IMR-90 (cell line): ENCODE results near the gene NRXN2. TPM values are rescaled to one million over a fixed set of nuclear protein-coding genes. Genes with fewer than 3 reads are reported as not detected.
"Not testable (repeated sequence)": the region's sequence is repeated elsewhere in the genome, so short reads cannot be mapped to it uniquely, and the experiment has no call there.

Source experiments
- ATAC-seq: fragments of 200-7000 bp; cut with Tn5 transposase; 2 replicates; pipeline ENCODE4 v1.9.1; 2020; ENCODE audit warnings: low read depth, mild to moderate bottlenecking, moderate library complexity
- BruUV-seq: library from RNA; stranded (reverse); fragments of 400-500 nt; replicated peaks from 2 replicates; lab custom pipeline; 2021; lab: Mats Ljungman, UMichigan
- CTCF ChIA-PET: fragments of 300-600 bp; formaldehyde crosslinking; extraction: SDS; loops from one replicate; lab custom pipeline; 2021; ENCODE audit warnings: antibody characterized with exemption; lab: Yijun Ruan, JAX
- POLR2A ChIA-PET: fragments of 300-600 bp; sonication (Branson Sonifier 250); formaldehyde crosslinking; loops from one replicate; lab custom pipeline; 2022; ENCODE audit warnings: antibody characterized with exemption; ENCODE audit not compliant: unreplicated experiment; lab: Charles Lee
- DNase-seq: peaks from one replicate; pipeline ENCODE4 v3.0.0; 2013
- H2AFZ ChIP-seq: replicated peaks from 2 replicates; pipeline ENCODE3; 2013; ENCODE audit warnings: low read length, mild to moderate bottlenecking; ENCODE audit not compliant: poor library complexity
- H2AK5ac ChIP-seq: 2 replicates; pipeline ENCODE4 v1.6.1; 2013; ENCODE audit warnings: low read depth, low read length, inconsistent platforms
- H2AK9ac ChIP-seq: replicated peaks from 2 replicates; pipeline ENCODE3; 2013; ENCODE audit warnings: mild to moderate bottlenecking, low read depth, low read length, moderate library complexity; ENCODE audit not compliant: poor library complexity
- H2BK120ac ChIP-seq: 2 replicates; pipeline ENCODE4 v1.6.1; 2013; ENCODE audit warnings: low read depth, low read length, inconsistent platforms
- H2BK15ac ChIP-seq: 3 replicates; pipeline ENCODE4 v1.6.1; 2013; ENCODE audit warnings: low read depth, low read length, inconsistent platforms
- H2BK20ac ChIP-seq: 2 replicates; pipeline ENCODE4 v1.6.1; 2013; ENCODE audit warnings: low read depth, mild to moderate bottlenecking, inconsistent platforms, low read length, moderate library complexity
- H2BK5ac ChIP-seq: 2 replicates; pipeline ENCODE4 v1.6.1; 2013; ENCODE audit warnings: mild to moderate bottlenecking, low read depth, low read length, inconsistent platforms; ENCODE audit not compliant: poor library complexity, severe bottlenecking
- H3K14ac ChIP-seq: replicated peaks from 2 replicates; pipeline ENCODE4 v1.6.1; 2013; ENCODE audit warnings: low read depth, low read length, inconsistent platforms
- H3K18ac ChIP-seq: 2 replicates; pipeline ENCODE4 v1.6.1; 2013; ENCODE audit warnings: low read depth, low read length, control low read depth
- H3K23ac ChIP-seq: 2 replicates; pipeline ENCODE4 v1.6.1; 2013; ENCODE audit warnings: low read depth, low read length, inconsistent platforms
- H3K27ac ChIP-seq: 2 replicates; pipeline ENCODE4 v1.5.1; 2013; ENCODE audit warnings: mild to moderate bottlenecking, control low read depth, low read length; ENCODE audit not compliant: insufficient read depth
- H3K27me3 ChIP-seq: 2 replicates; pipeline ENCODE4 v1.6.1; 2013; ENCODE audit warnings: low read length; ENCODE audit not compliant: control insufficient read depth, insufficient read depth
- H3K36me3 ChIP-seq: 2 replicates; pipeline ENCODE4 v1.6.1; 2013; ENCODE audit warnings: low read length, mixed read lengths; ENCODE audit not compliant: control insufficient read depth, insufficient read depth
- H3K4ac ChIP-seq: 2 replicates; pipeline ENCODE4 v1.6.1; 2013; ENCODE audit warnings: low read depth, low read length, inconsistent platforms
- H3K4me1 ChIP-seq: 2 replicates; pipeline ENCODE4 v1.6.1; 2013; ENCODE audit warnings: low read length, mixed read lengths; ENCODE audit not compliant: control insufficient read depth, insufficient read depth
- H3K4me2 ChIP-seq: 2 replicates; pipeline ENCODE4 v1.6.1; 2013; ENCODE audit warnings: low read depth, mild to moderate bottlenecking, control low read depth, low read length, moderate library complexity
- H3K4me3 ChIP-seq: 2 replicates; pipeline ENCODE4 v1.5.1; 2013; ENCODE audit warnings: low read depth, mild to moderate bottlenecking, control low read depth, low read length, moderate library complexity; ENCODE audit not compliant: insufficient read depth
- H3K56ac ChIP-seq: 2 replicates; pipeline ENCODE4 v1.6.1; 2013; ENCODE audit warnings: low read length, inconsistent platforms; ENCODE audit not compliant: insufficient read depth; ENCODE audit errors: extremely low read depth
- H3K79me1 ChIP-seq, 2 experiments: 2 replicates each; pipeline ENCODE4 v1.6.1; 2013; ENCODE audit warnings: low read length in 2 of 2, inconsistent platforms in 1 of 2, low read depth in 1 of 2
- H3K9ac ChIP-seq: 2 replicates; pipeline ENCODE4 v1.6.1; 2013; ENCODE audit warnings: low read depth, low read length, control low read depth
- H3K9me1 ChIP-seq: 2 replicates; pipeline ENCODE4 v1.6.1; 2013; ENCODE audit warnings: low read length, inconsistent platforms; ENCODE audit not compliant: insufficient read depth
- H3K9me3 ChIP-seq: 2 replicates; pipeline ENCODE4 v1.6.1; 2013; ENCODE audit warnings: low read length; ENCODE audit not compliant: control insufficient read depth, insufficient read depth
- H4K20me1 ChIP-seq: 2 replicates; pipeline ENCODE4 v1.6.1; 2013; ENCODE audit warnings: low read length, inconsistent platforms; ENCODE audit not compliant: insufficient read depth
- H4K5ac ChIP-seq: 2 replicates; pipeline ENCODE4 v1.6.1; 2013; ENCODE audit warnings: mild to moderate bottlenecking, low read depth, low read length, control low read depth
- H4K8ac ChIP-seq, 2 experiments: 2 replicates each; pipeline ENCODE4 v1.6.1; 2013; ENCODE audit warnings: low read depth in 2 of 2, low read length in 2 of 2, control low read depth in 1 of 2, inconsistent platforms in 1 of 2
- H4K91ac ChIP-seq: 2 replicates; pipeline ENCODE4 v1.6.1; 2013; ENCODE audit warnings: low read depth, low read length, inconsistent platforms; ENCODE audit not compliant: insufficient read depth
- CHD1 ChIP-seq: IDR thresholded peaks from 2 replicates; pipeline ENCODE4 v1.6.1; 2012; ENCODE audit warnings: low read depth, low read length, improper control_type of control experiment
- FOS ChIP-seq: fragments of 150-350 bp; IDR thresholded peaks from 2 replicates; pipeline ENCODE4 v1.6.1; 2016; ENCODE audit warnings: low read depth, low read length
- MAZ ChIP-seq: IDR thresholded peaks from 2 replicates; pipeline ENCODE4 v1.6.1; 2012; ENCODE audit warnings: low read depth, mild to moderate bottlenecking, low read length, improper control_type of control experiment, moderate library complexity, borderline replicate concordance
- MXI1 ChIP-seq: IDR thresholded peaks from 2 replicates; pipeline ENCODE4 v1.6.1; 2012; ENCODE audit warnings: low read depth, mild to moderate bottlenecking, low read length, moderate library complexity, borderline replicate concordance
- NFE2L2 ChIP-seq: fragments of 150-350 bp; IDR thresholded peaks from 2 replicates; pipeline ENCODE4 v1.6.1; 2016; ENCODE audit warnings: low read depth, mild to moderate bottlenecking, low read length
- POLR2A ChIP-seq: IDR thresholded peaks from 2 replicates; pipeline ENCODE4 v1.6.1; 2012; ENCODE audit warnings: mild to moderate bottlenecking, low read depth, low read length
- RAD21 ChIP-seq: IDR thresholded peaks from 2 replicates; pipeline ENCODE4 v1.6.1; 2012; ENCODE audit warnings: low read length, improper control_type of control experiment
- WGBS, 2 experiments: methylation state at CpG; one replicate each; pipeline versions ENCODE4 v1.1.5 to v1.1.7; 2013; ENCODE audit warnings: missing lambda C conversion rate in 2 of 2; ENCODE audit not compliant: insufficient read length in 1 of 2; ENCODE audit errors: extremely low coverage in 2 of 2; 5-methylcytosine and 5-hydroxymethylcytosine counted together
- dilution Hi-C: fragments of 300-500 bp; cut with HindIII; formaldehyde crosslinking; loops from one replicate; pipeline ENCODE4 v1.14.3; 2018; ENCODE audit warnings: low sequenced_read_pairs; ENCODE audit not compliant: unreplicated experiment
- in situ Hi-C: fragments of 300-500 bp; cut with MboI; formaldehyde crosslinking; loops from 3 replicates; pipeline ENCODE4 v1.14.3; 2019; ENCODE audit warnings: low sequenced_read_pairs, inconsistent platforms, mixed read lengths
- intact Hi-C: fragments of 100-400 bp; cut with micrococcal nuclease; formaldehyde crosslinking; loops from 2 replicates; pipeline ENCODE4 v1.10.0; 2022
- polyA plus RNA-seq, 3 experiments: library from polyadenylated mRNA; depleted of rRNA; stranded (reverse); fragments of >200 nt; gene quantifications; 2 replicates each; pipeline ENCODE4 v1.2.3, GENCODE V29; 2012; ENCODE audit warnings: low replicate concordance in 1 of 3
- total RNA-seq: library from RNA; depleted of rRNA; stranded (reverse); fragments of >200 nt; gene quantifications from 2 replicates; pipeline ENCODE4 v1.2.3, GENCODE V29; 2012
- TF ChIP-seq, protein P1 (sequence below): fragments of 150-350 bp; IDR thresholded peaks from 2 replicates; pipeline ENCODE4 v1.6.1; 2016; ENCODE audit warnings: low read depth, mild to moderate bottlenecking, low read length, moderate library complexity, borderline replicate concordance

NRXN2 gene
- total and polyA plus RNA-seq, 2 of the 4 experiments (the other 2 are of a cell fraction) = 0.18 to 0.22 TPM

DNA sequence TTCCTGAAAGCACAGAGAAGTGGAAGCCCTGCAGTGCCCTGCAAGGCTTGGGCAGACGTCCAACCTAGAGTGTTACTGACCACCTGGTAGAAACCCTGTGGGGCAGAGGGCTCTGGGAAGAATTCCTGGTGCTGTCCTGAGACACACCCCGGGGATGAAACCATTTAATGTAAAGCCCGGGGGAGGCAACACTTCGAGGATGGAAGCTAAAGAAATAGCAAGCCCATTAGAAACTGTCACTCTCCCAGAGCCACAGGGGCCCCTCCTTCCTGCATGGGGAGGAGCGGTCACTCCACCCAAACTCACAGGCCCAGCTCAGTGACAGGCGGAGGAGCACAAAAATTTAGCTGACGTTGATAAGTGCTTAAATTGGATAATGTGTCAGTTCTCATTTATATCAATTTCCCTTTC, 57.6 kb downstream of the NRXN2 start:
- H3K56ac ChIP-seq = no peak overlapping the region

DNA sequence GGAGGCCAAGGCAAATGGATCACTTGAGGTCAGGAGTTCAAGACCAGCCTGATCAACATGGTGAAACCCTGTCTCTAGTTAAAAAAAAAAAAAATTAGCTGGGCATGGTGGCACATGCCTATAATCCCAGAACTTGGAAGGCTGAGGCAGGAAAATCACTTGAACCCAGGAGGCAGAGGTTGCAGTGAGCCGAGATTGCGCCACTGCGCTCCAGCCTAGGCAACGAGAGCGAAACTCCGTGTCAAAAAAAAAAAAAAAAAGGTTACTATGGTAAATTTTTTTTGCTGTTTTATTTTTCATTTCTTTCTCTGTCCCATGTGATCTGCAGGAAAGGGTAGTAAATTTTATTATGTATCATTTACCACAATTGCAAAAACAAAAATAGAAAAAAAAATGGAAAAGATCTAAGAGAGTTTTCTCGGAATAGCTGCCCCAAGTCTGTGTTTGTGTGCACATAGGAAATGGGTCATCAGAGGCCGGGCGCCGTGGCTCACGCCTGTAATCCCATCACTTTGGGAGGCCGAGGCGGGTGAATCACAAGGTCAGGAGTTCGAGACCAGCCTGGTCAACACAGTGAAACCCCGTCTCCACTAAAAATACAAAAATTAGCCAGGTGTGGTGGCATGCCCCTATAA, 58.6 kb downstream of the NRXN2 start:
- H2AK5ac ChIP-seq, intact Hi-C loops, H3K56ac ChIP-seq, DNase-seq, H3K9ac ChIP-seq, H4K5ac ChIP-seq, H2BK120ac ChIP-seq, H3K4me2 ChIP-seq, H3K4me3 ChIP-seq, H4K91ac ChIP-seq, H2BK15ac ChIP-seq, H2AFZ ChIP-seq, H3K36me3 ChIP-seq, POLR2A ChIA-PET, H3K23ac ChIP-seq, ATAC-seq, H4K20me1 ChIP-seq, BruUV-seq, H3K18ac ChIP-seq, H2BK20ac ChIP-seq, H3K9me3 ChIP-seq, H2BK5ac ChIP-seq, H3K79me1 ChIP-seq, CTCF ChIA-PET, H3K27ac ChIP-seq, H4K8ac ChIP-seq, H3K4me1 ChIP-seq, dilution Hi-C loops, H2AK9ac ChIP-seq, H3K14ac ChIP-seq, in situ Hi-C loops, H3K4ac ChIP-seq: not testable (repeated sequence)
- H3K27me3 ChIP-seq = peaks cover 24% of the 10 kb centered on the region
- peaks cover 11% of the 10 kb centered on the region for H3K9me1 ChIP-seq
- no CpG with 5 or more reads among the region's 15 CpGs for WGBS, 2 experiments

More for the DNA sequence above, 57.6 kb downstream of the NRXN2 start:
- TF ChIP-seq, protein P1, sequence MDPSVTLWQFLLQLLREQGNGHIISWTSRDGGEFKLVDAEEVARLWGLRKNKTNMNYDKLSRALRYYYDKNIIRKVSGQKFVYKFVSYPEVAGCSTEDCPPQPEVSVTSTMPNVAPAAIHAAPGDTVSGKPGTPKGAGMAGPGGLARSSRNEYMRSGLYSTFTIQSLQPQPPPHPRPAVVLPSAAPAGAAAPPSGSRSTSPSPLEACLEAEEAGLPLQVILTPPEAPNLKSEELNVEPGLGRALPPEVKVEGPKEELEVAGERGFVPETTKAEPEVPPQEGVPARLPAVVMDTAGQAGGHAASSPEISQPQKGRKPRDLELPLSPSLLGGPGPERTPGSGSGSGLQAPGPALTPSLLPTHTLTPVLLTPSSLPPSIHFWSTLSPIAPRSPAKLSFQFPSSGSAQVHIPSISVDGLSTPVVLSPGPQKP = no peak
- no peak for TF ChIP-seq POLR2A
- TF ChIP-seq CHD1 = no peak
- no peak for TF ChIP-seq MXI1
- no peak for TF ChIP-seq NFE2L2
- TF ChIP-seq MAZ = no peak
- no peak for TF ChIP-seq FOS
- TF ChIP-seq RAD21 = no peak
- no peak overlapping the region for H2AFZ ChIP-seq
- H3K9me3 ChIP-seq = no peaks in the 10 kb centered on the region
- no peak overlapping the region for H4K5ac ChIP-seq
- H3K4me3 ChIP-seq = no peak overlapping the region
- H3K4me1 ChIP-seq = 0 out of 2 replicates have a peak, but pooled peaks cover 4% of the 10 kb centered on the region
- no TSS peak for BruUV-seq
- no peak overlapping the region for H3K18ac ChIP-seq
- H3K14ac ChIP-seq = no peak overlapping the region
- no peaks in the 10 kb centered on the region for H3K79me1 ChIP-seq
- H3K36me3 ChIP-seq = no peaks in the 10 kb centered on the region
- no peak overlapping the region for H3K4me2 ChIP-seq
- CTCF ChIA-PET = no interaction called here
- H2BK15ac ChIP-seq = no peak overlapping the region
- no peak overlapping the region for H4K8ac ChIP-seq
- H3K27ac ChIP-seq = no peak overlapping the region
- POLR2A ChIA-PET = no interaction called here
- peaks cover 2% of the 10 kb centered on the region for H3K9me1 ChIP-seq
- dilution Hi-C loops = no loop called here
- in situ Hi-C loops = no loop called here
- intact Hi-C loops = no loop called here
- no peak overlapping the region for H3K23ac ChIP-seq
- WGBS, 2 experiments = 0% methylated on average over 1 of the region's 7 CpGs; no CpG with 5 or more reads in 1 of the 2 experiments
- H2BK120ac ChIP-seq = no peak overlapping the region
- no peaks in the 10 kb centered on the region for H4K20me1 ChIP-seq
- H4K91ac ChIP-seq = no peak overlapping the region
- no peak overlapping the region for H2AK5ac ChIP-seq
- DNase-seq (no peak), ATAC-seq (no peak)
- peaks cover 34% of the 10 kb centered on the region for H3K27me3 ChIP-seq
- no peak overlapping the region for H2BK5ac ChIP-seq
- H3K4ac ChIP-seq = no peak overlapping the region
- no peak overlapping the region for H3K9ac ChIP-seq
- no peak overlapping the region for H2BK20ac ChIP-seq
- H2AK9ac ChIP-seq = no peak overlapping the region
